Parathyroid adenoma (tissue), 2 donors: Measurements from ENCODE around the gene FAM83G.

ENCODE experiments used
- H2AFZ ChIP-seq: fragments of 300-600 bp; sonication (generic); one replicate; pipeline ENCODE4 v1.7.0; 2017; ENCODE audit warnings: antibody characterized with exemption, mild to moderate bottlenecking
- H3K27ac ChIP-seq: fragments of 300-600 bp; sonication (generic); one replicate; pipeline ENCODE4 v1.7.0; 2017
- H3K27me3 ChIP-seq: fragments of 300-600 bp; sonication (generic); one replicate; pipeline ENCODE4 v1.7.0; 2017; ENCODE audit warnings: low read length; ENCODE audit not compliant: control insufficient read depth, insufficient read depth
- H3K36me3 ChIP-seq: fragments of 300-600 bp; sonication (generic); one replicate; pipeline ENCODE4 v1.7.0; 2017; ENCODE audit warnings: low read length; ENCODE audit not compliant: control insufficient read depth, insufficient read depth
- H3K4me1 ChIP-seq: fragments of 300-600 bp; sonication (generic); one replicate; pipeline ENCODE4 v1.7.0; 2017; ENCODE audit warnings: control low read depth
- H3K4me2 ChIP-seq: fragments of 300-600 bp; sonication (generic); one replicate; pipeline ENCODE4 v1.7.0; 2017; ENCODE audit warnings: low read length
- H3K4me3 ChIP-seq: fragments of 300-600 bp; sonication (generic); one replicate; pipeline ENCODE4 v1.7.0; 2017; ENCODE audit warnings: low read depth, low read length
- H3K79me2 ChIP-seq: fragments of 300-600 bp; sonication (generic); one replicate; pipeline ENCODE4 v1.7.0; 2017; ENCODE audit warnings: control low read depth
- H3K9ac ChIP-seq: fragments of 300-600 bp; sonication (generic); one replicate; pipeline ENCODE4 v1.7.0; 2017; ENCODE audit warnings: mild to moderate bottlenecking
- H3K9me3 ChIP-seq: fragments of 300-600 bp; sonication (generic); one replicate; pipeline ENCODE4 v1.7.0; 2017; ENCODE audit warnings: low read length; ENCODE audit not compliant: control insufficient read depth
- CTCF ChIP-seq: fragments of 300-600 bp; sonication (generic); IDR thresholded peaks from one replicate; pipeline ENCODE4 v1.7.0; 2017; ENCODE audit warnings: antibody characterized with exemption, mild to moderate bottlenecking
- donor health status: primary hyperparathyroidism.

Gene FAM83G

GRCh38 chr17:19024101-19025078 is 19.8 kb upstream of the FAM83G start:
- Histone ChIP-seq H3K27ac (no peak overlapping the region), H3K4me1 (no peaks in the 10 kb centered on the region), H3K79me2 (no peaks in the 10 kb centered on the region), H3K4me3 (no peak overlapping the region), H3K27me3 (no peaks in the 10 kb centered on the region), H3K9ac (no peak overlapping the region), H3K36me3 (no peaks in the 10 kb centered on the region), H3K4me2 (no peak overlapping the region), H3K9me3 (no peaks in the 10 kb centered on the region), H2AFZ (no peak overlapping the region)
- no peak for TF ChIP-seq CTCF

- Histone ChIP-seq H3K9me3 (no peaks in the 10 kb centered on the region), H3K4me3 (no peak overlapping the region), H3K36me3 (no peaks in the 10 kb centered on the region), H3K9ac (no peak overlapping the region), H3K4me1 (no peaks in the 10 kb centered on the region), H3K79me2 (no peaks in the 10 kb centered on the region), H3K27me3 (no peaks in the 10 kb centered on the region), H3K4me2 (no peak overlapping the region), H3K27ac (no peak overlapping the region), H2AFZ (no peak overlapping the region)
- TF ChIP-seq CTCF: no peak
Observed at GRCh38 chr17:19023209-19023999, 18.8 kb upstream of the FAM83G start.

- H3K27me3 ChIP-seq: no peaks in the 10 kb centered on the region
- H3K9me3 ChIP-seq: no peaks in the 10 kb centered on the region
- no peak overlapping the region for H3K4me2 ChIP-seq
- no peak for TF ChIP-seq CTCF
- no peaks in the 10 kb centered on the region for H3K4me1 ChIP-seq
- H3K27ac ChIP-seq: no peak overlapping the region
- H3K9ac ChIP-seq: no peak overlapping the region
- H3K4me3 ChIP-seq: no peak overlapping the region
- no peak overlapping the region for H2AFZ ChIP-seq
- no peaks in the 10 kb centered on the region for H3K36me3 ChIP-seq
- H3K79me2 ChIP-seq: no peaks in the 10 kb centered on the region
Observed at GRCh38 chr17:19022747-19023146, 18.2 kb upstream of the FAM83G start.

GRCh38 chr17:19022128-19022527 is 17.6 kb upstream of the FAM83G start:
- TF ChIP-seq CTCF: no peak
- Histone ChIP-seq H2AFZ (no peak overlapping the region), H3K36me3 (no peaks in the 10 kb centered on the region), H3K79me2 (no peaks in the 10 kb centered on the region), H3K4me3 (no peak overlapping the region), H3K9ac (no peak overlapping the region), H3K27ac (no peak overlapping the region), H3K27me3 (no peaks in the 10 kb centered on the region), H3K4me2 (no peak overlapping the region), H3K4me1 (no peaks in the 10 kb centered on the region), H3K9me3 (no peaks in the 10 kb centered on the region)
